ENCODE data around the gene GLTP. TPM values are rescaled to one million over a fixed set of nuclear protein-coding genes. Genes with fewer than 3 reads are reported as not detected.

GLTP gene
- total and polyA plus RNA-seq, 2 of the 13 experiments (the other 11 are each of a cell fraction or from before 2014, with no cell fraction given), result 10.7 to 12.9 TPM

GRCh38 chr12:109863847-109864712 is 16.3 kb downstream of the GLTP start (continued):
- TF ChIP-seq ZBTB8A (CRISPR knock-in tag; IDR thresholded peaks at IDR 0.05; ENCODE audit: borderline replicate concordance, low read depth) (no peak), MAZ (IDR thresholded peaks at IDR 0.05; ENCODE audit: borderline replicate concordance, low read depth, low read length) (no peak), MAZ (CRISPR knock-in tag; IDR thresholded peaks at IDR 0.05; ENCODE audit: low read depth) (no peak), IKZF1 (IDR thresholded peaks at IDR 0.05) (no peak), IKZF4 (CRISPR knock-in tag; IDR thresholded peaks at IDR 0.05; ENCODE audit: borderline replicate concordance, low read depth, not compliant biosample characterization) (peak; percentile 60), ZNF740 (CRISPR knock-in tag; IDR thresholded peaks at IDR 0.05) (no peak), PAXIP1 (CRISPR knock-in tag; conservative IDR thresholded peaks at IDR 0.05) (peak; percentile 94), ZKSCAN8 (CRISPR knock-in tag; IDR thresholded peaks at IDR 0.05; ENCODE audit: borderline replicate concordance) (peak; percentile 97), ZNF879 (CRISPR knock-in tag; IDR thresholded peaks at IDR 0.05) (no peak), HDAC2 (CRISPR knock-in tag; IDR thresholded peaks at IDR 0.05) (peak; percentile 94), ZNF646 (CRISPR knock-in tag; IDR thresholded peaks at IDR 0.05) (no peak), ZNF326 (CRISPR knock-in tag; IDR thresholded peaks at IDR 0.05; ENCODE audit: borderline replicate concordance) (no peak), KLF15 (CRISPR knock-in tag; IDR thresholded peaks at IDR 0.05; ENCODE audit: borderline replicate concordance) (no peak), USF2 (IDR thresholded peaks at IDR 0.05; ENCODE audit: low read depth, low read length) (no peak), USF2 (CRISPR knock-in tag; IDR thresholded peaks at IDR 0.05; ENCODE audit: borderline replicate concordance) (peak; percentile 46; the same call in 1 of the 2 replicates), MATR3 (CRISPR knock-in tag; IDR thresholded peaks at IDR 0.05) (no peak)
